ENCODE measurements around the gene XPC. TPM values are rescaled to one million over a fixed set of nuclear protein-coding genes. Genes with fewer than 3 reads are reported as not detected.
A peak's percentile ranks its signal among the peaks of the same experiment; 100 is the strongest.

The XPC gene
- total RNA-seq, 2 donors from 2014 or later = 33.0 to 40.0 TPM

DNA sequence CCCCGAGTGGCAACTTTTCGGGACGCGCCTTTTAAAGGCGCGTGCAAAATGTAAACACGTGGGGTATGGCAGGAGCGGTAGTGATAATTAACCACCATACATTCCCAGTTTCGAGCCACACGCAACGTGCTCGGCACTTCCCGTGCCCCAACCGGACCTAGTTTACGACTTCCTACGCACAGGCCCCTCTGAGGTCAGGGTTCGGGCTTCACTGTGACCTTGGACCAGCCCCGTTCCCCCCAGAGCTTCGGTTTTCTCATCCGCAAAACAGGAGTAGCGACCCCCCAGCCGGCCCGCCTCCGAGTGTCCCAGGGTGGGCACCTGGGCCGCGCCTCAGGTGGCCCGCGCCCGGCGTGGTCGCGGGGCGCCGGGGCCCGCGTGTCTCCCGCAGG lies 54.2 kb downstream of the XPC start:
- peak overlapping the region; percentile 92 for H3K4me3 ChIP-seq (ENCODE audit: low read length)
- peaks cover 16% of the 10 kb centered on the region for H3K9me3 Mint-ChIP-seq
- peaks cover 4% of the 10 kb centered on the region for H3K4me1 ChIP-seq (ENCODE audit: control insufficient read depth, insufficient read depth, low read length)
- no peaks in the 10 kb centered on the region for H3K27me3 Mint-ChIP-seq (ENCODE audit: insufficient read depth)
- H3K27ac ChIP-seq (ENCODE audit: low read depth, low read length) = no peak overlapping the region
- peak overlapping the region; percentile 89 for H3K9ac ChIP-seq (ENCODE audit: extremely low read depth, low read length, poor library complexity, severe bottlenecking)
- H3K9me3 ChIP-seq (ENCODE audit: control insufficient read depth, low read length) = peaks cover 39% of the 10 kb centered on the region
- H3K27me3 ChIP-seq (ENCODE audit: control insufficient read depth, insufficient read depth, low read length, poor library complexity, severe bottlenecking) = no peaks in the 10 kb centered on the region
- peak overlapping the region; percentile 88 for H3K27ac Mint-ChIP-seq
- peaks cover 19% of the 10 kb centered on the region for H3K4me1 Mint-ChIP-seq
- H3K36me3 Mint-ChIP-seq (ENCODE audit: low read depth) = peaks cover 54% of the 10 kb centered on the region
- peak overlapping the region; percentile 93 for H3K4me3 Mint-ChIP-seq
- H3K36me3 ChIP-seq (ENCODE audit: control insufficient read depth, insufficient read depth, low read length) = peaks cover 62% of the 10 kb centered on the region
- peak; percentile 80 for DNase-seq
- TF ChIP-seq, protein P1, sequence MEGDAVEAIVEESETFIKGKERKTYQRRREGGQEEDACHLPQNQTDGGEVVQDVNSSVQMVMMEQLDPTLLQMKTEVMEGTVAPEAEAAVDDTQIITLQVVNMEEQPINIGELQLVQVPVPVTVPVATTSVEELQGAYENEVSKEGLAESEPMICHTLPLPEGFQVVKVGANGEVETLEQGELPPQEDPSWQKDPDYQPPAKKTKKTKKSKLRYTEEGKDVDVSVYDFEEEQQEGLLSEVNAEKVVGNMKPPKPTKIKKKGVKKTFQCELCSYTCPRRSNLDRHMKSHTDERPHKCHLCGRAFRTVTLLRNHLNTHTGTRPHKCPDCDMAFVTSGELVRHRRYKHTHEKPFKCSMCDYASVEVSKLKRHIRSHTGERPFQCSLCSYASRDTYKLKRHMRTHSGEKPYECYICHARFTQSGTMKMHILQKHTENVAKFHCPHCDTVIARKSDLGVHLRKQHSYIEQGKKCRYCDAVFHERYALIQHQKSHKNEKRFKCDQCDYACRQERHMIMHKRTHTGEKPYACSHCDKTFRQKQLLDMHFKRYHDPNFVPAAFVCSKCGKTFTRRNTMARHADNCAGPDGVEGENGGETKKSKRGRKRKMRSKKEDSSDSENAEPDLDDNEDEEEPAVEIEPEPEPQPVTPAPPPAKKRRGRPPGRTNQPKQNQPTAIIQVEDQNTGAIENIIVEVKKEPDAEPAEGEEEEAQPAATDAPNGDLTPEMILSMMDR (conservative IDR thresholded peaks at IDR 0.05) = no peak
- WGBS, 2 experiments (ENCODE audit: insufficient coverage in 1 of 2, insufficient read length in 1 of 2) = 1% methylated on average over 24 to 37 of the region's 37 CpGs

DNA sequence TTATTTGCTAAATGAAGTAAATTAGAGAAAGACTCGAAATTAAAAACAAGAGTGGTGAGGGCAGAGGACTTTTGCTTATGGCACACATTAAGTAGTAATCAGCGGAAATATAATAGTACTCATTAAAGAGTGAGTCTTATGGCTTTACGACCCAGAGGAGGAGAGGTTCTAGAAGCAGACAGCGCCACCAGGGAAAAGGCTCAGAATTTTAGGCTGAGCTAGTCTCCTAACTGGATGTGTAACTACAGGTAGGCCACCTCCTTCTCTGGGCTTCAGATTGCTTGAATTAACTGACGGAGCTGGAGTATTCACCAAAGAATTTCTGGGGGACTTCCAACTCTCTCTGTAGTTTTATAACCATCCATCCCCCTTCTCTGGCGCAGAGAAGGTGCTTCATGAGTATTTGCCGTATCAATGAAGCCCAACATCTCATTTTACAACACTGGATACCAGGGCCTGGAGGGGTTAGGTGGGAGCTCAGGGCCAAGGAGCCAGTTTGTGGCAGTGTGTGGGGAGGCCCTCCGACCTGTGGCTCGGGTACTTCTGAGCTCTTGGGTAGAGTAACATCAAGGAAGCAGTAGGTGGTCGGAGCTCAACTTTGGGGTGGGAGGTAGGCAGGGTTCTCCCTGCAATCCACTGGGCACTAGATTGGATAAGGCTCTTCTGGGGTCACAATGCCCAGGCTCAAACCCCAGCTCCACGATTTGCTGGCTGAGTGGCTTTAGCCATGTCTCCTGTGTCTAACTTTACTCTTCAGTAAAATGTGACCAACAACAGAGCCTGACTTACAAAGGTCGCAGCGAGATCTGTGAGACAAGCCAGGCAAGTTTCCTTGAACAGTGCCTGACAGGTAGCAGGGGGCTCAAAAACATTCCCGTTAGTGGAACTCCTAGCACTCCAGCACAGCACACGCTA lies 54.8 kb downstream of the XPC start:
- 52 to 67% methylated on average over 8 to 15 of the region's 15 CpGs for WGBS, 2 experiments (ENCODE audit: insufficient coverage in 1 of 2, insufficient read length in 1 of 2)
- H3K9me3 ChIP-seq (ENCODE audit: control insufficient read depth, low read length) = peaks cover 36% of the 10 kb centered on the region
- peak overlapping the region; percentile 89 for H3K9ac ChIP-seq (ENCODE audit: extremely low read depth, low read length, poor library complexity, severe bottlenecking)
- H3K27ac ChIP-seq (ENCODE audit: low read depth, low read length) = no peak overlapping the region
- Mint-ChIP-seq H3K36me3 (ENCODE audit: low read depth) (peaks cover 50% of the 10 kb centered on the region), H3K27me3 (ENCODE audit: insufficient read depth) (no peaks in the 10 kb centered on the region), H3K27ac (peak overlapping the region; percentile 88), H3K4me3 (peak overlapping the region; percentile 93), H3K9me3 (peaks cover 16% of the 10 kb centered on the region), H3K4me1 (peaks cover 19% of the 10 kb centered on the region)
- TF ChIP-seq, protein P1 (conservative IDR thresholded peaks at IDR 0.05) = no peak
- H3K4me3 ChIP-seq (ENCODE audit: low read length) = peak overlapping the region; percentile 92
- peaks cover 4% of the 10 kb centered on the region for H3K4me1 ChIP-seq (ENCODE audit: control insufficient read depth, insufficient read depth, low read length)
- peaks cover 62% of the 10 kb centered on the region for H3K36me3 ChIP-seq (ENCODE audit: control insufficient read depth, insufficient read depth, low read length)
- DNase-seq = peak; percentile 54
- H3K27me3 ChIP-seq (ENCODE audit: control insufficient read depth, insufficient read depth, low read length, poor library complexity, severe bottlenecking) = no peaks in the 10 kb centered on the region

DNA sequence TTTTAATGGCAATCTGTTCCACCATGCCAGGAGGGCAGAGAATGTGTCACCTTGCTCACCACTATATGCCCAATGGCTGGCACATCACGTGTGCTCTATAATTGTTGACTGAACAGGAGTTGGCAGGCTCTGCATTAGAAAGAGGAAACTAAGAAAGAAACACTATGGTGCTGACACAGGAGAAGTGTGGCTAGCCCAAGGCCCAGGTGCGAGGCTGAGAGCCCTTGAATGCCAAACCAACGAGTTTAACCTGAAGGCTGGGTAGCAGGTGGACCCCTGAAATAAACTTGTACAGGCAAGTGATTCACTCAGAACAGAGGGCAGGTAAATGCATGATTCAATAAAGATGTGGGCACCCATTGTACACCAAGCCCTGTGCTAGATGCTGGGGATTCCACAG lies 56.1 kb downstream of the XPC start:
- Histone ChIP-seq H3K36me3 (ENCODE audit: control insufficient read depth, insufficient read depth, low read length) (peaks cover 50% of the 10 kb centered on the region), H3K4me1 (ENCODE audit: control insufficient read depth, insufficient read depth, low read length) (peaks cover 4% of the 10 kb centered on the region), H3K27ac (ENCODE audit: low read depth, low read length) (no peak overlapping the region), H3K9ac (ENCODE audit: extremely low read depth, low read length, poor library complexity, severe bottlenecking) (no peak overlapping the region), H3K9me3 (ENCODE audit: control insufficient read depth, low read length) (peaks cover 33% of the 10 kb centered on the region), H3K27me3 (ENCODE audit: control insufficient read depth, insufficient read depth, low read length, poor library complexity, severe bottlenecking) (no peaks in the 10 kb centered on the region), H3K4me3 (ENCODE audit: low read length) (peak overlapping the region; percentile 92)
- Mint-ChIP-seq H3K9me3 (peaks cover 16% of the 10 kb centered on the region), H3K4me3 (peak overlapping the region; percentile 93), H3K4me1 (peaks cover 19% of the 10 kb centered on the region), H3K27me3 (ENCODE audit: insufficient read depth) (no peaks in the 10 kb centered on the region), H3K36me3 (ENCODE audit: low read depth) (peaks cover 40% of the 10 kb centered on the region), H3K27ac (no peak overlapping the region)
- TF ChIP-seq, protein P1 (conservative IDR thresholded peaks at IDR 0.05) = no peak
- 81 to 88% methylated on average over 3 of the region's 3 CpGs for WGBS, 2 experiments (ENCODE audit: insufficient coverage in 1 of 2, insufficient read length in 1 of 2)
- DNase-seq = peak; percentile 32

Measured in endodermal cell (in vitro differentiated cells).